Measurements from ENCODE around the gene RAB5IF.

The RAB5IF gene

GRCh38 chr20:36655004-36655403 is 49.4 kb downstream of the RAB5IF start:
- no peak for TF ChIP-seq EZH2 (IDR thresholded peaks at IDR 0.05)
- no peak for TF ChIP-seq POLR2AphosphoS5 (IDR thresholded peaks at IDR 0.05; ENCODE audit: borderline replicate concordance, low read depth, low read length)
- TF ChIP-seq FOXP2 (optimal IDR thresholded peaks at IDR 0.05; ENCODE audit: control extremely low read depth, extremely low read length, insufficient read depth), result no peak
- DNase-seq (ENCODE audit: low read depth, low spot score), result no peak
- no peaks in the 10 kb centered on the region for H3K36me3 ChIP-seq (ENCODE audit: insufficient read depth, low read length)
- H3K4me3 ChIP-seq, result no peak overlapping the region
- H3K27ac ChIP-seq, result no peak overlapping the region
- no peaks in the 10 kb centered on the region for H3K9me3 ChIP-seq (ENCODE audit: low read depth, low read length)
- no peak overlapping the region for H3K9ac ChIP-seq (ENCODE audit: insufficient read length)

GRCh38 chr20:36656733-36657132 is 51.2 kb downstream of the RAB5IF start:
- no peak overlapping the region for H3K9ac ChIP-seq (ENCODE audit: insufficient read length)
- H3K27ac ChIP-seq, result no peak overlapping the region
- no peaks in the 10 kb centered on the region for H3K9me3 ChIP-seq (ENCODE audit: low read depth, low read length)
- H3K4me3 ChIP-seq, result no peak overlapping the region
- TF ChIP-seq POLR2AphosphoS5 (IDR thresholded peaks at IDR 0.05; ENCODE audit: borderline replicate concordance, low read depth, low read length) (no peak), EZH2 (IDR thresholded peaks at IDR 0.05) (no peak), FOXP2 (optimal IDR thresholded peaks at IDR 0.05; ENCODE audit: control extremely low read depth, extremely low read length, insufficient read depth) (no peak)
- no peaks in the 10 kb centered on the region for H3K36me3 ChIP-seq (ENCODE audit: insufficient read depth, low read length)
- no peak for DNase-seq (ENCODE audit: low read depth, low spot score)

DNA sequence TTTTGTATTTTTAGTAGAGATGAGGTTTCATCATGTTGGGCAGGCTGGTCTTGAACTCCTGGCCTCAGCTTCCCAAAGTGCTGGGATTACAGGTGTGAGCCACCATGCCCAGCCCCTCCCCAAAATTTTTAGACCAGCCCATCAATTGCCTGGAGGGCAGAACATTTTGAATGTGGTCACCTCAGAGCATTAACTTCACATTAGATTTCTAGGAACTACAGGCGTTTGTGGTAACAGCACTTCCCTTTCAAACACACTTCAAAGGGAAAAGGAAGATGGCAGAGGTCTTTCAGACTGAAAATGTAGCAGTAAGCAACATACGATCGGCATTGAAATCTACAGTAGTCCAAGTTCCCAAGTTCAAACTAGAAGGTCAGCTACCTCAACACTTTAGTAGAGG is 52.7 kb downstream of the RAB5IF start:
- Histone ChIP-seq H3K36me3 (ENCODE audit: insufficient read depth, low read length) (no peaks in the 10 kb centered on the region), H3K4me3 (no peak overlapping the region), H3K9me3 (ENCODE audit: low read depth, low read length) (no peaks in the 10 kb centered on the region), H3K9ac (ENCODE audit: insufficient read length) (no peak overlapping the region), H3K27ac (no peak overlapping the region)
- no peak for DNase-seq (ENCODE audit: low read depth, low spot score)
- no peak for TF ChIP-seq EZH2 (IDR thresholded peaks at IDR 0.05)
- TF ChIP-seq POLR2AphosphoS5 (IDR thresholded peaks at IDR 0.05; ENCODE audit: borderline replicate concordance, low read depth, low read length), result no peak
- no peak for TF ChIP-seq FOXP2 (optimal IDR thresholded peaks at IDR 0.05; ENCODE audit: control extremely low read depth, extremely low read length, insufficient read depth)
